Stimulated activated CD4-positive, alpha-beta T cell treated with anti-CD3 and anti-CD28 coated beads, Interleukin-1b, Interleukin-23, amount 100 ng/mL, for 1 hour (primary cell): ENCODE results near the gene METTL1.
A peak's percentile ranks its signal among the peaks of the same experiment; 100 is the strongest.
"Not testable (repeated sequence)": the region's sequence is repeated elsewhere in the genome, so short reads cannot be mapped to it uniquely, and the experiment has no call there.

Experiments used
- DNase-seq, 2 donors: peaks; one replicate each; pipeline ENCODE4 v3.0.0-alpha.2; 2020; ENCODE audit warnings: low read depth in 2 of 2

The METTL1 gene

GRCh38 chr12:57797933-57798332, 26.0 kb upstream of the METTL1 start:
- DNase-seq = no peak

- no peak for DNase-seq
Measured at GRCh38 chr12:57796996-57797395, 25.1 kb upstream of the METTL1 start.

GRCh38 chr12:57795354-57795753, 23.4 kb upstream of the METTL1 start:
- no peak for DNase-seq

- no peak for DNase-seq
Measured at GRCh38 chr12:57793920-57794319, 22.0 kb upstream of the METTL1 start.

GRCh38 chr12:57783861-57784260, 12.0 kb upstream of the METTL1 start:
- DNase-seq = no peak

- DNase-seq = no peak
Measured at GRCh38 chr12:57783466-57783801, 11.5 kb upstream of the METTL1 start.

GRCh38 chr12:57782608-57783465, 10.9 kb upstream of the METTL1 start, which contains the start of gene TSFM:
Gene TSFM, plus strand, starts transcription at chr12:57782787. Its CDS starts 15 bp downstream, at chr12:57782802.
- DNase-seq = peak; percentile 90 to 96

GRCh38 chr12:57782243-57782607, 10.3 kb upstream of the METTL1 start:
- no peak for DNase-seq

GRCh38 chr12:57781801-57782200, 9.9 kb upstream of the METTL1 start:
- no peak for DNase-seq

- no peak for DNase-seq
Measured at GRCh38 chr12:57781244-57781643, 9.3 kb upstream of the METTL1 start.

- no peak for DNase-seq
Measured at GRCh38 chr12:57780284-57780897, 8.5 kb upstream of the METTL1 start.

- DNase-seq = no peak
Measured at GRCh38 chr12:57779736-57780135, 7.8 kb upstream of the METTL1 start.

- DNase-seq = no peak
Measured at GRCh38 chr12:57777911-57778310, 6.0 kb upstream of the METTL1 start.

- DNase-seq = no peak
Measured at GRCh38 chr12:57777367-57777766, 5.5 kb upstream of the METTL1 start.

GRCh38 chr12:57776247-57776587, 4.3 kb upstream of the METTL1 start:
- DNase-seq = no peak

- DNase-seq = no peak
Measured at GRCh38 chr12:57775563-57776246, 3.8 kb upstream of the METTL1 start.

GRCh38 chr12:57775044-57775443, 3.1 kb upstream of the METTL1 start:
- no peak for DNase-seq

GRCh38 chr12:57774634-57775033, 2.7 kb upstream of the METTL1 start:
- DNase-seq = not testable (repeated sequence)

GRCh38 chr12:57772429-57773322, 771 bp upstream of the METTL1 start, which contains the start of gene EEF1AKMT3:
Gene EEF1AKMT3, plus strand, starts transcription at chr12:57772614. Its CDS starts 111 bp downstream, at chr12:57772725.
- DNase-seq = no peak

GRCh38 chr12:57771236-57771872, 551 bp downstream of the METTL1 start:
- DNase-seq = peak; percentile 34 to 87

- DNase-seq = no peak
Measured at GRCh38 chr12:57770734-57771133, 1.2 kb downstream of the METTL1 start.
